Forelimb muscle (tissue), 1 donor: ENCODE results near the gene AMN1. TPM values are rescaled to one million over a fixed set of nuclear protein-coding genes. Genes with fewer than 3 reads are reported as not detected.
"Not testable (repeated sequence)": the region's sequence is repeated elsewhere in the genome, so short reads cannot be mapped to it uniquely, and the experiment has no call there.

Source experiments
- DNase-seq: peaks from one replicate; pipeline ENCODE4 v3.0.0-alpha.2; 2013; ENCODE audit warnings: low read depth
- polyA plus RNA-seq: library from polyadenylated mRNA; unstranded; fragments of 120-200 nt; gene quantifications from one replicate; pipeline ENCODE4 v1.2.1, GENCODE V29; 2013; ENCODE audit not compliant: insufficient read length

Gene AMN1
- polyA plus RNA-seq, 1 donor: 8.8 TPM

DNA sequence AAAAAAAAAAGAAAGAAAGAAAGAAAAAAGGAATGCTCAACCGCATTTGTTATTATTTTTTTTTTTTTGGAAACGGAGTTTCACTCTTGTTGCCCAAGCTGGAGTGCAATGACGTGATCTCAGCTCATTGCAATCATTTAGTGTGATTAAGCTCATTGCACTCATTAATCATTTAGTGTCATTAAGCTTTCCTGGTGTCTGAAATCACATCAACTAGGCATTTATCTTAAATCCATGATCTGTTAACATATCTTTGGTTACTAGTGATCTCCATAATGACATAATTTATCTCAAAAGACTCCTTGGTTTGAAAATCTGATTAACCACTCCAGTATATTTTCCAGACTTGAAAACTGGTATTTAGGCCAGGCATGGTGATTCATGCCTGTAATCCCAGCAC lies 43.0 kb downstream of the AMN1 start:
- no peak for DNase-seq

DNA sequence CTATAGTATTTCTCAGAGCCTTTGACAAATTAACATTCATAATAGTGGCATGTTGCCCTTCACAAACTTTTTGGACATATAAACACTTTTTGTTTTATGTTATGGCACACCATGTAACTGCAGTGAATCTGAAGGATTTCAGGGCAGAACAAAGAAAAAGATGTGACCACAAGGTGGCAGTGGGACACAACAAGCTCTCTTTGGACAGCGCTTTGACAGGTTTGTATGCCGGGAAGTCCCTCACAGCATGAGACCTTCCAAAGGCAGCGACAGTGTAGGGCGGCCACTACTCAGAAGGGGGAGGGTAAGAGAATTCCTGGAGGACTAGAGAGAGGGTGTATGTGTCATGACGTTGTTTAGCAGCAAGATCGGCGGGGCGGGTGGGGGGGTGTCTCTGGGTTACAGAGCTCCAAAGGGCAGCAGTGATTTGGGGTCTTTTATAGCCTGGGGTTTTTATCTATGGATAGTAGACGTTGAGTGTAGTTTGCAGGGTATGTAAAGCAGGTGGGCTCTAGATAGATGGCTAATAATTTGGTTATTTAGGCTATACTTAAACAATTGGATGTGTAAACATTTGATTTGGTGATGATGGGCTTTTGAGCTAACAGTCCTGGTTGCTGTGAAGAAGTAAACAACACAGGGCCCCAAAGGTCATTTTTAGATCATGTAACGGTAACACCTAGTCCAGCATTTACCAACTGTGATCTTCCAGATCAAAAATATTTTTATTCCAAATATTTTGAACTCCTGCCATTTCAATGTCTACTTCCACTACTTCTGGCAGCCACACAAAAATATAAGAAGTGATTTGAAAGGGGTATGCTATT lies 46.5 kb downstream of the AMN1 start:
- peak; percentile 24 for DNase-seq

DNA sequence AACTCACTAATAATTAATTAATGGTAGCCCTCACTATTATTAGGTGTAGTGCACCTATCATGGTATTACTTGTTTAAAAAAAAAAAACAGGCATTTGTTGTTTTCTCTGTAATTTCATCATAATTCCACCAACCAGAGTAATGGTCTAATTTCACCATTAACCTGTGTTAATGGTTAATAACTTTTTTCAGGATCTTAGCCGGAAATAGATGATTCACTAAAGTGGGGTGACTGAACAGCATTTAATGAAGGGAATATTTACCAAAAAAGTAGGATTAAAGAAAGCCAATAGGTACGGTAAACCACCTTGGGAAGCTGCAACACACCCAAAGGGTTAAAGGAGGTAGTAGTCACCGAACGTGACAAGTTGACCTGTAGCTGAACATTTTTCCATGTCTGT lies 56.3 kb downstream of the AMN1 start:
- DNase-seq: no peak

DNA sequence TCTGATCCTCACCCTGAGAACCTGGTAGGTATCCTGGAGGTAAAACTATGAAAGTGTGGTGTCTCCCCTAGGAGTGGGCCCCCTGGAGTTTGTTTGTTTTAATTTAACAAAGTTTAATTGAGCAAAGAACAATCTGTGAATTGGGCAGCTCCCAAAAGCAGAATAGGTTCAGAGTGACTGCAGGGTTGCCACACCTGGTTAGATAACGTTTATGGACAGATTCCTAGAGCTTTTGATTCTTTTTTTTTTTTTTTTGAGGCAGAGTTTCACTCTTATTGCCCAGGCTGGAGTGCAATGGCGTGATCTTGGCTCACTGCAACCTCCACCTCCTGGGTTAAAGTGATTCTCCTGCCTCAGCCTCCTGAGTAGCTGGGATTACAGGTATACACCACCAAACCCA lies 59.2 kb downstream of the AMN1 start:
- DNase-seq: not testable (repeated sequence)

DNA sequence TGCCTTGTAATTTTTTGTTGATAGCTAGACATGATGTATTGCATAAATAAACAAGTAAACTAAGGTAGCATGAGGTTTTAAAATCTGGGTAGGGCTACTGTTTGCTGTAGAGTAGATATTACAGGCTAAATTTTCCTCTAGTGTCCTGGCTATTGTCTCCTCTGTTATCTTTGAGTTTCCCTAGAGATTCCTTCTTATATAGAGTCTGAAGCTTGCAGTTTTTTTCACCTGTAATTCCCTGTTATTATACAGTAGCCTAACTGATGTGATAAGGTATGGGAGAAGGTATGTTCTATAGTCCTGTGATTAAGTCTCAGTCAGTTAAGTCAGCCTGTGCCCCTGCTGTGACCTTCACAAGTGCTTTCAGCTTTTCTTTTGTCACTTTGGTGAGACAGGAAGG lies 59.8 kb downstream of the AMN1 start:
- no peak for DNase-seq

DNA sequence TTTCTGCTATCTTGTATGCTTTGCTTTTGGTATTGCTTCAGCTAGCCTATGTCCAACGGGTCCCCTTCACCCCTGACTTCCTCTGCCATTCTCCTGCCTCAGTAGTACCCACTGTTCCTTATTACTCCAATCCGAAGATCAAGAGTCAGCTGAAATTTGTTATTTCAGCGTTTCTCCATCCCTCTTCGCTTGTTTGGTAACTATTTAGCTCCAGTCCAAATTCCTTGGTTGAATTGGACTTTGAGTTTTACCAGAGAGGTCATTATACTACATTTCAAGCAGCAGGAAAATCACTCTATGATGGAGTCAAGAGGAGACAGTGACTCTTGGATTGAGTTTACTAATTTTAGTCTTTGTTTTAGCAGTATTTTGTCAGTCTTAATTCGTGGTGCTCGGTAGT lies 64.8 kb downstream of the AMN1 start:
- DNase-seq: no peak

DNA sequence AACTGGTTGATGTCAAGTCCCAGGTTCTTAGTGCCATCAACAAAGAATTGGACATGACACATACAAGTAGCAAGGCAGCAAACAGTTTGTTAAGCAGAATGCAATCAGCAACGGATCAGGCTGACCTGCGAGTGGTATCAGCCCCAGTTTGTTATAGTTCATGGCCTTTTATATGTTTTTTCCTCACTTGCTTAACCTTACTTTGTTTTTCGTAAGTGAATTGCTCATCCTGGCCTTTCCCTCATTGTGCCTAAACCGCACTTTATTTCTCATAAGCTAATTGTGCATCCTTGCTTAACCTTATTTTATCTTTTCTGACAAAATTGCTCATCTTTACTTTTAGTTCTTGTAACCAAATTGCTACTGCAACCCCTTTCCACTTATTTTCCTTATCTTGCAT lies 65.2 kb downstream of the AMN1 start:
- DNase-seq: no peak

DNA sequence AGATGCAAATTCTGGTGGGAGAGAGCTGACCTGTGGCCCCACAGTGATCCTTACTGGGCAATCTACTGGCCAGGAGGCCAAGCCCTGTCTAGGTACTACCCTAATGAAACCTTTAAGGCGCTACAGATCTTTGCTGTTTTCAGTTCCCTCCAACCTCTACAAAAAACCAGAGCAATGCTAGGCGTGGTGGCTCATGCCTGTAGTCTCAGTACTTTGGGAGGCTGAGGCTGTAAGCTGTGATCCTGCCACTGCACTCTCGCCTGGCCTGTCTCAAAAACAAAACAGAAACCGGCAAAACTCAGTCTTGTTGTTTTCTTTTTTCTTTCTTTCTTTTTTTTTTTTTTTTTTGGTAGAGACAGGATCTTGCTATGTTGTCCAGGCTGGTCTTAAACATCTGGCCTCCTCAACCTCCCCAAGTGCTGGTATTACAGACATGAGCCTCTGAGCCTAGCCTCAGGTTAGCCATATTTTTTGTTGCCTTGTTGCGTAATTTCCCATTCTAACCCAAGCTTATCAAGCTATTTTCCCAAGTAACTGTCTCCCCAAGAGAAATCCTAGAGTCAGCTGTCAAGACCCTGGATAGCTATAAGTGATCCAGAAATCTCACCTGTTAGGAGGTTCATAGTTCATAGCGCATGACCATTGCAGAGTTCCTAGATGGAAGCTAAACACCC lies 66.5 kb downstream of the AMN1 start:
- no peak for DNase-seq

DNA sequence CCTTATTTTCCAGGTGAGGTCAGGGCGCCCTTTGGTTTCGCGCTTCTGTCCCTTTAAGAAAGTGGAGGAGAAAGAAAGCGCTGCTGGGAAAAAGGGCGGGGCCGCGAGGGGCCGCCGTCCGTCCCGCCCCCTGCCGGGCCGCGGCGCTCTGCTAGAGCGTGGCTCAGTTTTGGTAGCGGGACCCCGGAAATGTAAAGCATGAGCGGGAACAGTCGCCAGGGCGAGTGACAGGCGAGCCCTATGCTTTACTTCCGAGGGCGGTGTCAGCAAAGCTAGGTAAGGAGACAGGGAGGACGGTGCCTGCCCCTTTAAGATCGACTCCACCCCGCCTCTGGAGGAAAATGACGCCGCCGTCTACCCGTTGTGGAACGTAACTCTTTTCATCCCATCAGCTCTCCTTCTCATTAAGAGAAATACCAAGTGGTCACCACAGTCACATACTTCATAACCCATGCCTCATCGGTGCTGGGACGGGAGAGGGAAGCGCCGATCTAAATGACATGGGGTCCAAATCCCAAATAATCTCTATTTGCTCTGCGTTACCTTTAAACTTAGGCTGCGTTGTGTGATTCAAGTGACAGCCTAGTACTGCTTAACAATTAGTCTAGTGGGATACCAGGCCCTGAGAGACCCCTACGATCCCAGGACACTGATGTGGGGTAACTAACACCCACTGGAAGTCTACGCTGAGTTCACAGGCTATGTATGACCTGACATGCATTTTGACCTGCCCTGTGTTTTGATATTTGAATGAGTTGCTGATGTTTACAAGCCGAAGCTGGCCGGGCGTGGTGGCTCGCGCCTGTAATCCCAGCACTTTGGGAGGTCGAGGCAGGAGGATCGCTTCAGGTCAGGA lies 69.5 kb downstream of the AMN1 start, which contains the start of gene ETFBKMT:
Gene ETFBKMT, plus strand, starts transcription at position 602 of the 856 bp plus-strand sequence. CDS start 2,266 bp downstream, outside the sequence.
- peak; percentile 70 for DNase-seq

DNA sequence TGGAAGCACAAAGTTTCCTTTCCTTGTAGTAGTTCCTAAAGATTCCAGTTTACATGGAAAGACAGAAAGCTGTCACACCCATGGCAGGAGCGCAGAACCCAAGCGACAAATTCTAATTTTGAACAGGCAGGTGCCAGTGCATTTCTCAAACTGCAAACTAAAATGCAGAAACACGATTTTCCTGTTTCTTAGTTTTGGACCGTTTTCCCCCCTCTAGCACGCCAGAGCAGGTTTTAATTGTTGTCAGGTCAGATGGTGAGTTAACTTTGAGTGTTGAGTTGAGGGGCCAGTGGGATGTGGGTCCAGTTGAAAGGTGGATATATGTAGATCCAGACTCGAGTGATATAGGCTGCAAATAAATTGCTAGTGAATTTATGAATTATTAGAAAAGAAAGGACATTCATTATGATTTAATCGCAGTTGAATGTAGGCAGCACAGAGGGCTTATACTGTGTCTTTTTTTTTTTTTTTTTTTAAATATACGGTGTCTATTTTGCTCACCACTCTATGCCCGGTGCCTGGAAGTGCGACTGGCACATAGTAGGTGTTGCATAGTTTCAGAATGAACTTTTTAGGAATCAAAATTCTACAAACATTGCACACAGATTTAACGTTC lies 70.2 kb downstream of the AMN1 start:
- DNase-seq: no peak

DNA sequence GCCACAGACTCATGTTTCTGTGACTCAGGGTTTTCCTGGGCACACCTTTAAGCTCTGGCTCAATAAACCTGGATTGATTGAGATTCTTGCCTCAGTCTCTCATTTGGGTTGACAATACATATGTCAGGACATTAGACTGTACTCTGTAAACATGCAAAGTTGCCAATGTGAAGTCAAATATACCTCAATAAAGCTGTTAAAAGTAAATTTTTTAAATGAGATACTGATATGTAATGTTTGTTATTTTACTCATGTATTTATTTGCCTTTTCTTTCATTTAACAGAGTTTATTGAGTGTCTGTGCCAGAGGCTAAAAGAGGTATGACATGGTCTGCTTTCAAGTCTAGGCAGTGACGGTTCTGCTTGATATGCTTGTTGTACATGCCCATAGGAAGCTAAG lies 73.0 kb downstream of the AMN1 start:
- DNase-seq: no peak

DNA sequence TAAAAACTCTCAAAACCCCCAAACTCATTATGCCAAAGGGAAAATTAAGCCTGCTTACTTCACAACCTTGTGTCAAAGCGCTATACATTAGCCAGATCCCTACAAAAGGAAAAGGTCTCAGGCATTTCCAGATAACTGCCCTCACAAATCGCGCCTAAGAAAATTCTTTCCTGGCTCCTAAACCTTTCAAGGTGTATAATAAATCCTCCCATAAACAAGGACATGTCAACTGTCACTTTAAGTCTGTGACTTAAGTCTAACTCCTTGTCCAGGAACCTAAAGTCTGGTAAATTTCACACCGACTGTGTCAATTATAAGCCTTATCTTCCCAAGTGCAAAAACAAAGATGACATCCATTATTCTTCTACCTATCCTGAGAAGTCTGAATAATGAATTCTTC lies 73.6 kb downstream of the AMN1 start:
- no peak for DNase-seq

DNA sequence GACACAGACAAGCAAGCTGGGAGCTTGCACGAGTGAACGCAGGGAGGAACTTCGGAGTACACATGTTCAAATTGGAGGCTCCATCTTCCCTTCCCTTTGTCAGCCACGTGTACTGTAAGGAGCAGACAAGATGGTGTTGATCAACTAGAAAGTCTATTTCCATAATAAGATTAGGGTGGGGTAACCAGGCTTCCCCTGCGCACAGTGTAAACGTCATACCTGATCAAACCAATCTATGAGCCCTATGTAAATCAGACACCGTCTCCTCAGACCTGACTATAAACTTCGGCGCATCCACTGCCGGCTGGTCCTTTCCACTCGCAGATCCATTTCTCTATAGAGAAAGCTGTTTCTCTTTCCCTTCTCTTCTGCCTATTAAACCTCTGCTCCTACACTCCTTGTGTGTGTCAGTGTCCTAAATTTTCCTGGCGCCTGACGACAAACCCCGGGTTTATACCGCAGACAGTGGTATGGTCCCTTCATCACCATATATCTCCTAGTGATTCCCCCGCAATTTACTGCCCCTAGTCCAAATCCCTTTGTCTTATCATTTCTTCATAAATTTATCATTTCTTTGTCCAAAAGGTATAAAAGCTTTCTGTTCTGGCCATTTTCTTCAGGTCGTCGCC lies 76.8 kb downstream of the AMN1 start:
- no peak for DNase-seq

DNA sequence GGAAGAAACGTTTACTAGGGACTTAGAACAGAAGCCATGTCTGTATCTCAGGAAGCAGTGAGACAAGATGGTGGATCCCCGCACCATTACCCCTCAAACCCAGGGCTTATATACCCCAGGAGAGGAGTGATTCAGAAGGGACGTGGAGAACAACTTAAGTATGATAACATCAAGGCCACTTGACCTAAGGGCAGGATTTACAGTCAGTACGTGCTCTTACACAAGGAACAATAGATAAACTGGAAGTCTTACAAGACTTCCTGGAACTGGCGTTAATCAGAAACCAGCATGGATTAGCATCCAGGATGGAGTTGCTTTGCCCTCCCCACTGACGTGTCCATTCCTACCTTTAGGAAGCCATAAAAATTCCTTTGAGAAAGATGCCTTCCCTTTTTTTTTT lies 77.9 kb downstream of the AMN1 start:
- no peak for DNase-seq

DNA sequence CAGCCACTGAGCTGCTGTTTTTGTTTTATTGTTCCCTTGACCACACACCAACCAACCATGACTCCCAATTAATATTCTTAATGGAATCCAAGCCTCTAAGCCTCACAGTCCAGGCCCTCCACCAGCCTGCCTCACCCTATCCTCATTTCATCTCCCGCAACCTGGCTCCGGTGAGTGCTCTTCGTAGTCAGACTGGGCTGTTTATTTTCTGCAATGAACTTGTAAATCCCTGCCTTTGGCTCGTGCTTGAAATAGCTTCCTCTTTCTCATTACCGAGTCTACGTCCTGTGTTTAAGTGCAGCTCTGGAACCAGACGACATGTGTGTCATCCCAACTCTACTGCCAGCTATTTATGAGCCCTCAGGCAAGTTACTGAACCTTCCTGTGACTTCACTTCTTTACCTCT lies 81.7 kb downstream of the AMN1 start:
- DNase-seq: no peak

DNA sequence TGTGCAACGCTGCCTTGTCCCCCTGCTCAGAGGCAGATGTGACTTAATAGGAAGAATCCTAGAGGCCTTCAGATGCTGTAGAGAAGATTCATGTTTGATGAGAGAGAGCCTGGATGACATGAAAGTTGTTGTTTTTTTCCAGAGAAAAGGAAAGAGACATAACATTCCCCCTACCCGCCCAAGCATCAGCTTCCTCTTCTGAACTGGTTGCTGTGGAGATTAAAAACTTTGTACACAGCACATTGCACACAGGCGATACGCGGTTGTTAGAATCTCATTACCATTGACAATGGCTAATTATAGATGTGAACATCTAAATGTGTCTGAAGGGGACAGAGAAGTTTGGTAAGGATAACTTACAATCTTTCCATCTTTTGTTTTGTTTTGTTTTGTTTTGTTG lies 82.9 kb downstream of the AMN1 start:
- no peak for DNase-seq

DNA sequence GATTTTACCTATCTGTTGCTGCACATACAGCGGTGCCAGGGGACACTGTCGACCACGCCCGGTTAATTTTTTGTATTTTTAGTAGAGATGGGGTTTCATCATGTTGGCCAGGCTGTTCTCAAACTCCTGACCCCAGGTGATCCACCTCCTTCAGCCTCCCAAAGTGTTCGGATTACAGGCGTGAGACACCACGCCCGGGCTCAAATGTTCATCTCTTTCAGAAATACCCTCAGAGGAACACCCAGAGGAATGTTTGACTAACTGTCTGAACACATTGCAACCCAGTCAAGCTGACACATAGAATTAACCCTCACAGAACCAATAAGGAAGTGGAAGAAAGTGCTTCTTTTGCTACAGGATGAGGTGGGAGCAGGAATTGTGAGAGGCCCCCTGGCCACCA lies 84.3 kb downstream of the AMN1 start:
- DNase-seq: no peak

DNA sequence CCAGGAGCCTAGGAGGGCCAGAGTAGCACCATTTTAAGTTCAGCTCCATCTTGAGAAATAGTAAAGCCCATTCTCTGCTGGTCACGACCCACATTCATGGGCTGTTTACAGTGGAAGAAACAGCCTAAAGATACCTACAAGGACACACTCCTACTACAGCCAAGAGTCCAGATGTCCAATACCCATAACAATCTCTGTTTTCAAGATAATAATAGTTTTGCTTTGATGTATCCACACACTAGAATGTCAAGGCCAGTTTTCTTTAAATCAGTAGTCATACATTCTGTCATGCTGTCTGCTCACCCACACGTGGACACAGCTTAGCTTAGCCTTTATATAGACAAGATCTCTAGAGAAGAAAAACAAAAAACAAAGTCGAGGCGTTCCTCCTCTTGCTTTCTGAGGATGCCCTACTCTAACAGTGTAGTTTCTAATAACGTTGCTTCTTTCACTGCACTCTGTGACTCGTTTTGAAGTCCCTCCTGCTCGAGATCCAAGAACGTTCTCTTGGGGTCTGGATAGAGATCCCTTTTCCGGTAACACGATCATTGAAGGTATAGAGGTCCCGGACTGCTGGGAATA lies 87.2 kb downstream of the AMN1 start:
- no peak for DNase-seq

DNA sequence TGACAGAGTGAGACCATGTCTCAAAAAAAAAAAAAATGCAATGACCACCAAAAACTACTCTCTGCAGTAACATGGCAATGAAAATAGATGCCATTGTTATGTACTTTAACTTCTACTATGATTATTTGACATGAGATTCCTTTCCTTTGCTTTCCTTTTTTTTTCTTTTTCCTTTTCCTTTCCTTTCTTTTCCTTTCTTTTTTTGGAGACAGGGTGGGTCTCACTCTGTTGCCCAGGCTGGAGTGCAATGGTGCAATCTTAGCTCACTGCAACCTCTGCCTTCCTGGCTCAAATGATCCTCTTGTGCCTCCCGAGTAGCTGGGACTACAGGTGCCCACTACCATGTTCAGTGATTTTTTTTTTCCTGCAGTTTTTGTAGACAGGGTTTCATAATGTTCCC lies 94.2 kb downstream of the AMN1 start:
- DNase-seq: no peak

DNA sequence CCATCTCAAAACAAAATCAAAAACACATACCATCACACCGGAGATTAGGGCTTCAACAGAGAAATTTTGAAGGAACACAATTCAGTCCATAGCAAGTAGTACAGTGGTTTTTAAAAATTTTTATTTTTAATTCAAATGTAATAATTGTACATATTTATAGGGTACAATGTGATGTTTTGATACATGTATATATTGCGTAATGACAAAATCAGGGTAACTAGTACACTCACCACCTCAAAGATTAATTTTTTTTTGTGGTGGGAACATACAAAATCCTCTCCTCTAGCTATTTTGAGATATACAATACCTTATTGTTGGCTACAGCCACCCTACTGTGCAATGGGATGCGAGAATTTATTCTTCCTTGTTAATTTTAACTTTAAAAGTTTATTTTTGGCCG lies 95.4 kb downstream of the AMN1 start:
- no peak for DNase-seq

DNA sequence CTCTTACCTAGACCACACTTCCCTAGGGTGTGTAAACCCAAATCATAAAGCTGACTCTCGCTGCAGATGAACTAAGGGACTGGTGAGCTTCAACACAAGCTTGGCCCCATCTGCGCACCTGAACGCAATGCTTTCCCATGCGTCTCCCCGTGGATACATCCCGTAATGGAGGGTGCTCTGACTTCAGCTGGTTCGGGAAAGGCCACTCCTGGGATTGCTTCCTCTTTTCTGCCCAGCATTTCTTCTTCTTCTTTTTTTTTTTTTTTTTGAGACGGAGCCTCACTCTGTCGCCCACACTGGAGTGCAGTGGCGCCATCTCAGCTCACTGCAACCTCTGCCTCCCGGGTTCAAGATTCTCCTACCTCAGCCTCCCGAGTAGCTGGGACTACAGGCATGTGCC lies 97.0 kb downstream of the AMN1 start:
- no peak for DNase-seq
